ENCODE data around the gene GRM8. TPM values are rescaled to one million over a fixed set of nuclear protein-coding genes. Genes with fewer than 3 reads are reported as not detected.

The GRM8 gene
- total RNA-seq, 2 experiments from 2014 or later = not detected

DNA sequence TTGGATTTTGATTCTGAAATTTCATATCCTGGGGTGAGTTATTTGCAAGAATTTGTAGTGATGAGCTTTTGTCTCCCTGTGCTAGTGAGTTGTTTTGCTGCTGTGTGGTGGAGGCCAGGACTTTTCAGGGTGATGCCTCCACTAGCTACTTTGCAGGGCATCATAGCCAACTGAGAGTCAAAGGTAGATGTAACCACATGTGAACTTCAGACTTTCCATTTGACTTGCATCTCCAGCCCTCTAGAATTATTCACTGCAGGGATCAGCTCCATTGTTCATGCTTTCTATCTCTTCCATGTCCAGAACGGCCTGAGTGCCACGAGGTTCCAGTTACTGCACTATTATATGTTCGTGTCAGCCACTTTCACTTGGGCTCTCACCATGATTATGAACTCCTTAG is 534.3 kb downstream of the GRM8 start:
- no peak for DNase-seq
- no peaks in the 10 kb centered on the region for H3K4me1 Mint-ChIP-seq (ENCODE audit: low read depth)
- intact Hi-C loops (cut with micrococcal nuclease) = no loop called here
- CTCF ChIA-PET = no interaction called here
- no peaks in the 10 kb centered on the region for H3K9me3 Mint-ChIP-seq
- H3K27ac Mint-ChIP-seq = no peak overlapping the region
- no peaks in the 10 kb centered on the region for H3K27me3 Mint-ChIP-seq (ENCODE audit: low read depth)
- no peaks in the 10 kb centered on the region for H3K36me3 Mint-ChIP-seq (ENCODE audit: low read depth)
- no peak overlapping the region for H3K4me3 Mint-ChIP-seq

- no peaks in the 10 kb centered on the region for H3K4me1 Mint-ChIP-seq (ENCODE audit: low read depth)
- CTCF ChIA-PET = no interaction called here
- no peak overlapping the region for H3K4me3 Mint-ChIP-seq
- H3K36me3 Mint-ChIP-seq (ENCODE audit: low read depth) = no peaks in the 10 kb centered on the region
- no peak overlapping the region for H3K27ac Mint-ChIP-seq
- H3K9me3 Mint-ChIP-seq = peaks cover 2% of the 10 kb centered on the region
- intact Hi-C loops (cut with micrococcal nuclease) = no loop called here
- DNase-seq = no peak
- no peaks in the 10 kb centered on the region for H3K27me3 Mint-ChIP-seq (ENCODE audit: low read depth)
Measured at GRCh38 chr7:126716321-126716720, 536.4 kb downstream of the GRM8 start.

DNA sequence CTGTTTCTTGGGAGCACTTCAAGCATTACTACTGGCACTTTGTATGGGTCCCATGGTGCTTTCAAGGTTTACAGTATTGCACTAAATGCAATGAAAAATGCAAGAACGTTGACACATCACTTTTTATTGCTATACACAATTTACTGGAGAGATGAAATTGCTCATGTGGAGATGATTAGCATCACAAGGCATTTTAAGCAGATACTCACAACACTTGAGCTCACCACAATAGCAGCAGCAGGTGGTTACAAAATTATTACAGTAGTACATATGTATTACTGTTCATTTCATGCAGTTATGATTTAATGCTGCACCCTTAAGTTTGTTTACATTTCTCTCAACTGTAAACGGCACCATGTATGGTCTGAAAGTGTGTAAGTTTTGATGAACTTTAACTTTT is 537.7 kb downstream of the GRM8 start:
- Mint-ChIP-seq H3K4me1 (ENCODE audit: low read depth) (no peaks in the 10 kb centered on the region), H3K36me3 (ENCODE audit: low read depth) (no peaks in the 10 kb centered on the region), H3K27me3 (ENCODE audit: low read depth) (no peaks in the 10 kb centered on the region), H3K27ac (no peak overlapping the region), H3K9me3 (peaks cover 2% of the 10 kb centered on the region), H3K4me3 (no peak overlapping the region)
- intact Hi-C loops (cut with micrococcal nuclease) = no loop called here
- DNase-seq = no peak
- CTCF ChIA-PET = no interaction called here

- H3K4me1 Mint-ChIP-seq (ENCODE audit: low read depth) = no peaks in the 10 kb centered on the region
Measured at GRCh38 chr7:126702242-126703016, 550.3 kb downstream of the GRM8 start.

GRCh38 chr7:126700807-126701604 is 551.7 kb downstream of the GRM8 start:
- DNase-seq = peak; percentile 72
- H3K4me1 Mint-ChIP-seq (ENCODE audit: low read depth) = no peaks in the 10 kb centered on the region
- H3K9me3 Mint-ChIP-seq = peaks cover 4% of the 10 kb centered on the region
- intact Hi-C loops (cut with micrococcal nuclease) = no loop called here
- no peaks in the 10 kb centered on the region for H3K36me3 Mint-ChIP-seq (ENCODE audit: low read depth)
- peaks cover 2% of the 10 kb centered on the region for H3K27me3 Mint-ChIP-seq (ENCODE audit: low read depth)
- H3K27ac Mint-ChIP-seq = no peak overlapping the region
- CTCF ChIA-PET = no interaction called here
- no peak overlapping the region for H3K4me3 Mint-ChIP-seq

More at GRCh38 chr7:126702242-126703016, 550.3 kb downstream of the GRM8 start:
- Mint-ChIP-seq H3K27me3 (ENCODE audit: low read depth) (peaks cover 2% of the 10 kb centered on the region), H3K4me3 (no peak overlapping the region), H3K36me3 (ENCODE audit: low read depth) (no peaks in the 10 kb centered on the region), H3K9me3 (peaks cover 4% of the 10 kb centered on the region), H3K27ac (no peak overlapping the region)
- DNase-seq = no peak
- CTCF ChIA-PET = no interaction called here
- intact Hi-C loops (cut with micrococcal nuclease) = no loop called here

GRCh38 chr7:126699707-126700106 is 553.0 kb downstream of the GRM8 start:
- Mint-ChIP-seq H3K4me1 (ENCODE audit: low read depth) (no peaks in the 10 kb centered on the region), H3K36me3 (ENCODE audit: low read depth) (no peaks in the 10 kb centered on the region), H3K4me3 (no peak overlapping the region), H3K27me3 (ENCODE audit: low read depth) (peaks cover 2% of the 10 kb centered on the region), H3K27ac (no peak overlapping the region), H3K9me3 (peaks cover 4% of the 10 kb centered on the region)
- DNase-seq = no peak
- intact Hi-C loops (cut with micrococcal nuclease) = no loop called here
- CTCF ChIA-PET = no interaction called here

DNA sequence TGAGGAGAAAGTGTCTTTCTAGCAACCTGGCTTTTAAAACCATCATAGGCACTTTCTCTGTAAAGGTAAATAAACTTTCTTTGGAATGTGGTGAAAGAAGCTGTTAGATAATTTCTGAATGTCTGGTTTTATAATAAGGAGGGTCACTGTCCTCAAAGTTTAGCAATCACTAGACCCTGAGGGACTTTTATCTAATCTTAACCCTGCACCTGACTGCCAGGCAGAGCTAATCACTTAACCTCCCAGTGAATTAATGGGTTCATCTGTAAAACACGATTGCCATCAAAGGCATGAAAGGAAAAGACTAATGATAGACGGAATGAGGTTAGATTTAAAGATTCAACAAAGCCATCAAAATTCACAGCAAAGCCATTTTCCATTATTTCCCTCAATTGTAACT is 553.8 kb downstream of the GRM8 start:
- Mint-ChIP-seq H3K9me3 (peaks cover 4% of the 10 kb centered on the region), H3K4me3 (no peak overlapping the region), H3K4me1 (ENCODE audit: low read depth) (no peaks in the 10 kb centered on the region), H3K27me3 (ENCODE audit: low read depth) (peaks cover 2% of the 10 kb centered on the region), H3K36me3 (ENCODE audit: low read depth) (no peaks in the 10 kb centered on the region), H3K27ac (no peak overlapping the region)
- DNase-seq = no peak
- CTCF ChIA-PET = no interaction called here
- intact Hi-C loops (cut with micrococcal nuclease) = no loop called here

- intact Hi-C loops (cut with micrococcal nuclease) = no loop called here
- no peaks in the 10 kb centered on the region for H3K27me3 Mint-ChIP-seq (ENCODE audit: low read depth)
- H3K9me3 Mint-ChIP-seq = peaks cover 4% of the 10 kb centered on the region
- no peak for DNase-seq
- no peaks in the 10 kb centered on the region for H3K4me1 Mint-ChIP-seq (ENCODE audit: low read depth)
- H3K36me3 Mint-ChIP-seq (ENCODE audit: low read depth) = no peaks in the 10 kb centered on the region
- CTCF ChIA-PET = interaction anchor here (0.7 kb wide), 1 partner anchor 1566 kb away, joined by 3 read pairs; no protein-coding TSS in a partner anchor
- no peak overlapping the region for H3K27ac Mint-ChIP-seq
- no peak overlapping the region for H3K4me3 Mint-ChIP-seq
Measured at GRCh38 chr7:126698446-126698845, 554.3 kb downstream of the GRM8 start.

- H3K9me3 Mint-ChIP-seq = no peaks in the 10 kb centered on the region
- H3K4me3 Mint-ChIP-seq = no peak overlapping the region
- no peak overlapping the region for H3K27ac Mint-ChIP-seq
- H3K36me3 Mint-ChIP-seq (ENCODE audit: low read depth) = no peaks in the 10 kb centered on the region
- no peaks in the 10 kb centered on the region for H3K27me3 Mint-ChIP-seq (ENCODE audit: low read depth)
- no peaks in the 10 kb centered on the region for H3K4me1 Mint-ChIP-seq (ENCODE audit: low read depth)
- intact Hi-C loops (cut with micrococcal nuclease) = no loop called here
- no peak for DNase-seq
- CTCF ChIA-PET = interaction anchor here (0.6 kb wide), 1 partner anchor 1671 kb away, joined by 7 read pairs; no protein-coding TSS in a partner anchor
Measured at GRCh38 chr7:126696256-126697038, 556.3 kb downstream of the GRM8 start.

- H3K9me3 Mint-ChIP-seq = peaks cover 2% of the 10 kb centered on the region
- no peak for DNase-seq
- intact Hi-C loops (cut with micrococcal nuclease) = no loop called here
- no peak overlapping the region for H3K27ac Mint-ChIP-seq
- H3K4me1 Mint-ChIP-seq (ENCODE audit: low read depth) = no peaks in the 10 kb centered on the region
- CTCF ChIA-PET = no interaction called here
- H3K4me3 Mint-ChIP-seq = no peak overlapping the region
- H3K27me3 Mint-ChIP-seq (ENCODE audit: low read depth) = no peaks in the 10 kb centered on the region
- H3K36me3 Mint-ChIP-seq (ENCODE audit: low read depth) = no peaks in the 10 kb centered on the region
Measured at GRCh38 chr7:126690848-126691751, 561.6 kb downstream of the GRM8 start.

- Mint-ChIP-seq H3K9me3 (peaks cover 2% of the 10 kb centered on the region), H3K27ac (no peak overlapping the region), H3K4me1 (ENCODE audit: low read depth) (no peaks in the 10 kb centered on the region), H3K27me3 (ENCODE audit: low read depth) (no peaks in the 10 kb centered on the region), H3K36me3 (ENCODE audit: low read depth) (no peaks in the 10 kb centered on the region), H3K4me3 (no peak overlapping the region)
- no peak for DNase-seq
- CTCF ChIA-PET = no interaction called here
- intact Hi-C loops (cut with micrococcal nuclease) = no loop called here
Measured at GRCh38 chr7:126690104-126690503, 562.6 kb downstream of the GRM8 start.

DNA sequence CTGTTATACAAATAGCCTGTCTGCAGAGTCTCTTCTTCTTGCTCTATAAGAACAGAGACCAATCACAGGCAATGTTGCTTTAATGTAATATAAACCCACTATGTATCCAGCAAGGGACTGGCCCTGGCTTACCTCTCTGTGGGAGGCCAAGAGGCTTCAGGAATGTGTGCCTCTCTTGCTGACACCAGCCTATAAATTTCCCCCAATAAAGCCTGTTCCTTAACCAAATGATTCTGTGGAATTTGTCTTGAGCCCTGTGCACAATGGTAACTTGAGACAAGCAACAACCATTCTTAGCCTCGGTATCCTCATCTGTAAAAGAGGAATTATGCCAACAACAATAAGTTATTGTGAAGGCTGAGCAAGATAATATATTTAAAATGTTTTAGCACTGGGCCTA is 563.7 kb downstream of the GRM8 start:
- H3K27me3 Mint-ChIP-seq (ENCODE audit: low read depth) = no peaks in the 10 kb centered on the region
- H3K27ac Mint-ChIP-seq = no peak overlapping the region
- DNase-seq = no peak
- H3K4me1 Mint-ChIP-seq (ENCODE audit: low read depth) = no peaks in the 10 kb centered on the region
- H3K36me3 Mint-ChIP-seq (ENCODE audit: low read depth) = no peaks in the 10 kb centered on the region
- CTCF ChIA-PET = no interaction called here
- intact Hi-C loops (cut with micrococcal nuclease) = no loop called here
- H3K4me3 Mint-ChIP-seq = no peak overlapping the region
- peaks cover 2% of the 10 kb centered on the region for H3K9me3 Mint-ChIP-seq
